NCI-H146 (cell line): Measurements from ENCODE around the gene CCBE1.
"Not testable (repeated sequence)": the region's sequence is repeated elsewhere in the genome, so short reads cannot be mapped to it uniquely, and the experiment has no call there.

ENCODE experiments used
- DNase-seq: peaks from one replicate; lab custom pipeline; 2025; lab: John Stamatoyannopoulos, UW

CCBE1 gene

GRCh38 chr18:59681521-59682004, 15.7 kb downstream of the CCBE1 start:
- DNase-seq, result no peak

- DNase-seq, result no peak
Measured at GRCh38 chr18:59681051-59681450, 16.2 kb downstream of the CCBE1 start.

GRCh38 chr18:59675346-59675745, 21.9 kb downstream of the CCBE1 start:
- no peak for DNase-seq

- DNase-seq, result no peak
Measured at GRCh38 chr18:59674903-59675270, 22.3 kb downstream of the CCBE1 start.

GRCh38 chr18:59674186-59674902, 22.9 kb downstream of the CCBE1 start:
- DNase-seq, result no peak

- DNase-seq, result no peak
Measured at GRCh38 chr18:59672235-59672711, 24.9 kb downstream of the CCBE1 start.

- DNase-seq, result no peak
Measured at GRCh38 chr18:59671551-59671950, 25.7 kb downstream of the CCBE1 start.

- no peak for DNase-seq
Measured at GRCh38 chr18:59669872-59670657, 27.2 kb downstream of the CCBE1 start.

GRCh38 chr18:59667488-59667887, 29.7 kb downstream of the CCBE1 start:
- DNase-seq, result no peak

- not testable (repeated sequence) for DNase-seq
Measured at GRCh38 chr18:59666007-59666402, 31.2 kb downstream of the CCBE1 start.

- DNase-seq, result no peak
Measured at GRCh38 chr18:59665057-59666006, 31.9 kb downstream of the CCBE1 start.

- DNase-seq, result no peak
Measured at GRCh38 chr18:59664329-59664728, 32.9 kb downstream of the CCBE1 start.

GRCh38 chr18:59663096-59663495, 34.1 kb downstream of the CCBE1 start:
- no peak for DNase-seq

GRCh38 chr18:59661891-59662701, 35.1 kb downstream of the CCBE1 start:
- DNase-seq, result no peak

- no peak for DNase-seq
Measured at GRCh38 chr18:59660786-59661743, 36.2 kb downstream of the CCBE1 start.

GRCh38 chr18:59660366-59660765, 36.9 kb downstream of the CCBE1 start:
- DNase-seq, result no peak

GRCh38 chr18:59659508-59660170, 37.6 kb downstream of the CCBE1 start:
- DNase-seq, result no peak

GRCh38 chr18:59658941-59659340, 38.3 kb downstream of the CCBE1 start:
- DNase-seq, result no peak

GRCh38 chr18:59657012-59657411, 40.2 kb downstream of the CCBE1 start:
- no peak for DNase-seq
